CD4-positive, alpha-beta T cell (primary cell): ENCODE results near the gene HOOK2. TPM values are rescaled to one million over a fixed set of nuclear protein-coding genes. Genes with fewer than 3 reads are reported as not detected.
"Not testable (repeated sequence)": the region's sequence is repeated elsewhere in the genome, so short reads cannot be mapped to it uniquely, and the experiment has no call there.

ENCODE experiments used
- ATAC-seq: fragments of 200-7000 bp; cut with Tn5 transposase; one replicate; pipeline ENCODE4 v1.10.0; 2022; ENCODE audit warnings: mild to moderate bottlenecking; ENCODE audit not compliant: poor library complexity
- CTCF ChIA-PET: fragments of 350-600 bp; sonication (Branson Sonifier 250); formaldehyde crosslinking; loops from one replicate; lab custom pipeline; 2021; ENCODE audit warnings: antibody characterized with exemption, inconsistent platforms; lab: Charles Lee
- POLR2A ChIA-PET: fragments of 350-600 bp; sonication (Branson Sonifier 250); formaldehyde crosslinking; loops from one replicate; lab custom pipeline; 2021; ENCODE audit warnings: antibody characterized with exemption, inconsistent platforms; lab: Charles Lee
- DNase-seq, 14 experiments: peaks; one replicate each; pipeline ENCODE4 v3.0.0-alpha.2; 2013 to 2020; ENCODE audit warnings: mixed read lengths in 2 of 14
- H3K27ac ChIP-seq, 2 donors: one replicate each; pipeline versions ENCODE4 v1.5.1 to v1.7.0; 2013; ENCODE audit warnings: low read length in 2 of 2, low read depth in 1 of 2, mild to moderate bottlenecking in 1 of 2
- H3K27me3 ChIP-seq, 2 experiments: 1 replicate in 1 of 2; 2 replicates in 1 of 2; pipeline versions ENCODE4 v1.6.1 to v1.7.0; 2013; ENCODE audit warnings: low read length in 2 of 2, control low read depth in 1 of 2, mild to moderate bottlenecking in 1 of 2, moderate library complexity in 1 of 2; ENCODE audit not compliant: insufficient read depth in 2 of 2, control insufficient read depth in 1 of 2
- H3K36me3 ChIP-seq: one replicate; pipeline ENCODE4 v1.6.1; 2013; ENCODE audit warnings: low read length, control low read depth; ENCODE audit not compliant: insufficient read depth
- H3K4me1 ChIP-seq: one replicate; pipeline ENCODE4 v1.6.1; 2013; ENCODE audit warnings: low read length, control low read depth; ENCODE audit not compliant: insufficient read depth
- H3K4me3 ChIP-seq: one replicate; pipeline ENCODE4 v1.5.1; 2013; ENCODE audit warnings: mild to moderate bottlenecking, low read length, moderate library complexity
- H3K9me3 ChIP-seq, 2 experiments: 1 replicate in 1 of 2; 2 replicates in 1 of 2; pipeline versions ENCODE4 v1.6.1 to v1.7.0; 2013; ENCODE audit warnings: low read length in 2 of 2, mild to moderate bottlenecking in 2 of 2, control low read depth in 1 of 2, moderate library complexity in 1 of 2; ENCODE audit not compliant: control insufficient read depth in 1 of 2, insufficient read depth in 1 of 2
- H3K27ac Mint-ChIP-seq: one replicate; pipeline ENCODE4 v1.8.0; 2020; ENCODE audit warnings: mixed read lengths
- H3K27me3 Mint-ChIP-seq: one replicate; pipeline ENCODE4 v1.8.0; 2021; ENCODE audit warnings: mixed read lengths
- H3K36me3 Mint-ChIP-seq: one replicate; pipeline ENCODE4 v1.8.0; 2021; ENCODE audit warnings: low read depth, mixed read lengths
- H3K4me1 Mint-ChIP-seq: one replicate; pipeline ENCODE4 v1.8.0; 2021; ENCODE audit warnings: low read depth, mixed read lengths
- H3K4me3 Mint-ChIP-seq: one replicate; pipeline ENCODE4 v1.8.0; 2020; ENCODE audit warnings: mild to moderate bottlenecking, mixed read lengths
- H3K9me3 Mint-ChIP-seq: one replicate; pipeline ENCODE4 v1.8.0; 2020; ENCODE audit warnings: mixed read lengths
- CTCF ChIP-seq: fragments of 200-600 bp; IDR thresholded peaks from one replicate; pipeline ENCODE4 v1.8.0; 2022; ENCODE audit warnings: antibody characterized with exemption, mild to moderate bottlenecking
- intact Hi-C, 2 experiments: fragments of 100-400 bp; cut with DNase I in 1 of 2; cut with micrococcal nuclease in 1 of 2; formaldehyde crosslinking; loops; one replicate each; pipeline versions ENCODE4 v1.15.1 to v1.9.0; 2023 to 2025; cut with DNase I, micrococcal nuclease
- total RNA-seq, 174 experiments: library from RNA in 2 of 174; stranded (reverse) in 2 of 174; gene quantifications; one replicate each; pipeline ENCODE4 v1.2.3 and lab custom pipeline; 2021 to 2026

The HOOK2 gene
- total RNA-seq, 2 experiments from 2014 or later, result 14.8 to 17.0 TPM

GRCh38 chr19:12727745-12728433, 47.5 kb downstream of the HOOK2 start:
- Histone ChIP-seq H3K27me3 (no peaks in the 10 kb centered on the region), H3K4me3 (no peak overlapping the region), H3K4me1 (peaks cover 34% of the 10 kb centered on the region), H3K36me3 (peaks cover 41% of the 10 kb centered on the region), H3K9me3 (no peaks in the 10 kb centered on the region), H3K27ac (no peak overlapping the region)
- H3K27ac Mint-ChIP-seq, result no peak overlapping the region
- ATAC-seq, result no peak
- CTCF ChIA-PET, result interaction anchor here (0.7 kb wide), 1 partner anchor 862 kb away, joined by 3 read pairs; no protein-coding TSS in a partner anchor
- POLR2A ChIA-PET, result no interaction called here
- peaks cover 36% of the 10 kb centered on the region for H3K4me1 Mint-ChIP-seq
- no peaks in the 10 kb centered on the region for H3K9me3 Mint-ChIP-seq
- no peaks in the 10 kb centered on the region for H3K27me3 Mint-ChIP-seq
- H3K4me3 Mint-ChIP-seq, result no peak overlapping the region
- peaks cover 43% of the 10 kb centered on the region for H3K36me3 Mint-ChIP-seq
- intact Hi-C loops, result no loop called here
- no peak for TF ChIP-seq CTCF
- no peak for DNase-seq

- peaks cover 50% of the 10 kb centered on the region for H3K36me3 Mint-ChIP-seq
- Histone ChIP-seq H3K9me3 (no peaks in the 10 kb centered on the region), H3K27ac (no peak overlapping the region), H3K36me3 (peaks cover 37% of the 10 kb centered on the region), H3K4me1 (peaks cover 29% of the 10 kb centered on the region), H3K27me3 (no peaks in the 10 kb centered on the region), H3K4me3 (no peak overlapping the region)
- no peak for DNase-seq
- H3K9me3 Mint-ChIP-seq, result no peaks in the 10 kb centered on the region
- intact Hi-C loops, result no loop called here
- peak overlapping the region; percentile 40 for H3K27ac Mint-ChIP-seq
- no peaks in the 10 kb centered on the region for H3K27me3 Mint-ChIP-seq
- H3K4me1 Mint-ChIP-seq, result peaks cover 36% of the 10 kb centered on the region
- ATAC-seq, result no peak
- no peak for TF ChIP-seq CTCF
- peak overlapping the region; percentile 79 for H3K4me3 Mint-ChIP-seq
- POLR2A ChIA-PET, result no interaction called here
- CTCF ChIA-PET, result no interaction called here
Measured at GRCh38 chr19:12726988-12727316, 48.4 kb downstream of the HOOK2 start.

GRCh38 chr19:12725612-12726011, 49.7 kb downstream of the HOOK2 start:
- peaks cover 53% of the 10 kb centered on the region for H3K36me3 Mint-ChIP-seq
- Histone ChIP-seq H3K36me3 (peaks cover 27% of the 10 kb centered on the region), H3K4me1 (peaks cover 36% of the 10 kb centered on the region)
- ATAC-seq, H3K4me3 ChIP-seq, H3K4me3 Mint-ChIP-seq, H3K27me3 ChIP-seq, intact Hi-C loops, H3K27ac ChIP-seq, H3K27ac Mint-ChIP-seq, H3K9me3 ChIP-seq, DNase-seq, H3K9me3 Mint-ChIP-seq, H3K27me3 Mint-ChIP-seq: not testable (repeated sequence)
- CTCF ChIA-PET, result interaction anchor here (1.0 to 4.6 kb wide), 2 partner anchors 8 to 32 kb away, joined by 3 to 38 read pairs; partner anchors contain the start of gene TRIR
- POLR2A ChIA-PET, result interaction anchor here (7.0 kb wide), 1 partner anchor 8 kb away, joined by 79 read pairs; the partner anchor contains the start of gene TRIR
- peaks cover 45% of the 10 kb centered on the region for H3K4me1 Mint-ChIP-seq
